NCI-H2196 treated with DMSO at 0.1 percent for 48 hours (cell line): ENCODE data around the gene TMEM240.
"Not testable (repeated sequence)": the region's sequence is repeated elsewhere in the genome, so short reads cannot be mapped to it uniquely, and the experiment has no call there.

Experiments used
- DNase-seq: peaks from one replicate; lab custom pipeline; 2025; ENCODE audit not compliant: unreplicated experiment; lab: John Stamatoyannopoulos, UW

The TMEM240 gene

DNA sequence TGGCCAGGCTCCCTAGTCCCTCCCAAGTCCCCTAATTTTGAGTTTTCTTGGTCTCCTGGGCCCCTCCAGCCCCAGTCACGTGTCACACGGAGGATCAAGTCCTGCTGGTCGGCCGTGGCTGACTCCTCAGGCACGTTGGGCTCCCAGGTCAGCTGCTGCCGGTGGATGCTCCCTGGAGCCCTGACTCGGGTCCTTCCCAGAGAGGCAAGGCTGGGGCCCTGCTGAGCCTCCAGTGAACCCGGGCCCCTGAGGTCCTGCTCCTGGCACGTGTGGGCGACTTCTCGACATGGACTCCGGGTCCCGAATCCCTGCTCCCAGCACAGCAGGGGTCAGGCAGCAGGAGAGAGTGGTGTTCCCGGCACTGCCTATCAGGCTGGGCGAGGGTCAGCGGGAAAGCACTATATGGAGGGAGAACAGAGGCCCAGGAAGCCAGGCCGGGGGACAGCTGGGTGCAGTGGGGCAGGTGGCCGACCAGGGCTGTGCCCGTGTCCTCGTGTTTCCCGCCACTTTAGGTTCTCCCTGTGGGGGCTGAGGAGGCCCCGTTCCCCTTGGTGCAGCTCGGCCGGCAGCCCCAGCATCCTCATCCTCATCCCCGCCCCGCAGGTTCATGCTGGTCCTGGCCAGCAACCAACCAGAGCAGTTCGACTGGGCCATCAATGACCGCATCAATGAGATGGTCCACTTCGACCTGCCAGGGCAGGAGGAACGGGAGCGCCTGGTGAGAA is 13.2 kb downstream of the TMEM240 start:
- DNase-seq, result no peak

DNA sequence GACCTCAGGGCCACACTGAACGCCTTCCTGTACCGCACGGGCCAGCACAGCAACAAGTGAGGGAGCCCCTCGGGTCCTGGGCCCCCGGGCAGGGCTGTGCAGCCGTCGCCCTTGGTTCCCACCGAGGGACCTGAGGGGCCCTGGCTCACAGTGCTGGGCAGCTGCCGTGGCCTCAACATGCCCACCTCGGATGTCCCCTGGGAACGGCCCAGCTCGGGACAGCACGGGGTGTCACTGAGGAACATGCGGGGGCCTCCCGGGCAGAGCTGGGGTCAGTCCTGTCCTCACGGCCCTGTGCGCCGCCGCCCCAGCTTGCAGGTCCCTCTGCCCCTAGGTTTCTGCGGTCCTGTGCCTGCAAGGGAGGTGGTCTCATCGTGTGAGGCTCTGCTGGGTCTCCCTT is 13.9 kb downstream of the TMEM240 start:
- not testable (repeated sequence) for DNase-seq

DNA sequence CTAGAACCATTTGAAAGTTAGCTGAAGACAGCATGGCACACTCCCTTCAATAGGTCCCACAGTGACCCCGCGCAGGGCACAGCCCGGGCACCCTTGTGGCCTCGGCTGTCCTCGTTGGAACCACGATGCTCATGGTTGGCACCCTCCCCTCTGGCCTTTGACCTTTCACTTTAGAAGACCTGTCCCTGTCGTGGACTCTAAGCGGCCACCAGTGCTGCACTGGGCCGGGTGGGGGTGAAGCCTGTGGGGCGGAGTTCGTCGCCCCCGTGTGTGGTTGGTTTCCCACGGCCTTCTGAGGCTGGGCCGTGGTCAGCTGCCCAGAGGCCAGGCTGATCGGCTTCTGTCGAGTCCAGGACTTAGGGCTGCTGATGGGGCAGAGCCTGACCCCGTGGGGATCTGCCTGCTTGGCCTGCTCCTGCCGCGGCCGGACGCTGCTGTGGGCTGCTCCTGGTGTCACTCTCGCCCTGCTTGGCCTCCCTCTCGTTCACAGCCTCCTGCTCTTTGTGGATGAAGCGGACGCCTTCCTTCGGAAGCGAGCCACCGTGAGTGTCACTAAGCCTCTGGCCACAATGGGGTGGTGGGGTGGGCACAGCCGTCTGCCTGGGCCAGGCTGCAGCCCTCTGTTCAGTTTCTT is 15.6 kb downstream of the TMEM240 start:
- DNase-seq, result not testable (repeated sequence)

DNA sequence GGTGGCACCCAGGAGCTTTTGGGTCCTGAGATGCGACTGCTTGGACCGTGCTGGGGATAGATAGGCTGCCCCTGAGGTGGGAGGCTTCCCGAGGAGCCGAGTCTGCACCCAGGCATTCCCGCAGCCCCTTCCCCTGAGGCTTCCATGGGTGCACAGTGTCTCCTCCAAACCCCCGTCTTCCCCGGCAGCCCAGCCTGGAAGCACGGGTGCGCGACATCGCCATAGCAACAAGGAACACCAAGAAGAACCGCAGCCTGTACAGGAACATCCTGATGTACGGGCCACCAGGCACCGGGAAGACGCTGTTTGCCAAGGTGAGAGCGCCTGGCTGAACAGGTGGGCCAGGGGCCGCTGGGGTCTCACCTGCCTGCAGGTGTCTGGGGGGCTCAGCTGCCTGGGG is 16.8 kb downstream of the TMEM240 start:
- DNase-seq, result not testable (repeated sequence)

DNA sequence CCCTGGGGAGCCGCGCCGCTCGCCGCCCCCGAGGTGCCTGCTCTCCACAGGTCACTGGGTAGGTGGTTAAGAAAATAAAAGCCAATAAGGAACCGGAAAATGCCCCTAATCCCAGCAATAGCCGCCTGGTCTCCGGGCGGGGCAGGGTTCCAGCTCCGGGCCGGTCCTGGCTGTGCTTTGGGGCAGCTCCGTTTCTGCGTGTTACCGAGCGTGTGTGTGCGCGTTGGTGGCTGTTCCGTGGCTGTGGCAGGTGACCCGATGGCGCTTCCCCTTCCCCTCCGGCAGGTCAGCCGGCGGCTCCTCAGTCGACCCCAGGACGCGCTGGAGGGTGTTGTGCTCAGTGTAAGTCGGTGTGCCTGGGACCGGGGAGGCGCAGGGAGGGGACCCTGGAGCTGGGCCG is 17.2 kb downstream of the TMEM240 start:
- not testable (repeated sequence) for DNase-seq

DNA sequence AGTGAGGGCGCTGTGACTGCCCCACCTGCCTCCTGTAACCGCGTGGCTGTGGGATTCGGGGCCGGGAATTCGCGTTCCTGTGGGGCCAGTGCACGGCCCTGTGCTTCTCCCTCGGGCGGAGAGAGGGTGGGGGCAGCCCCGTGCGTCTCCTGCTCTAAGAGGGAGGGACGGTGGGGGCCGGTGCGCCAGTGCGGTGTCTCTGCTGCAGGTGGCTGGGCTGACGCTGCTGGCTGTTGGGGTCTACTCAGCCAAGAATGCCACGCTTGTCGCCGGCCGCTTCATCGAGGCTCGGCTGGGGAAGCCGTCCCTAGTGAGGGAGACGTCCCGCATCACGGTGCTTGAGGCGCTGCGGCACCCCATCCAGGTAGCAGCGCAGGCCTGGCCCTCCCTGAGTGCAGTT is 17.9 kb downstream of the TMEM240 start:
- DNase-seq, result not testable (repeated sequence)

DNA sequence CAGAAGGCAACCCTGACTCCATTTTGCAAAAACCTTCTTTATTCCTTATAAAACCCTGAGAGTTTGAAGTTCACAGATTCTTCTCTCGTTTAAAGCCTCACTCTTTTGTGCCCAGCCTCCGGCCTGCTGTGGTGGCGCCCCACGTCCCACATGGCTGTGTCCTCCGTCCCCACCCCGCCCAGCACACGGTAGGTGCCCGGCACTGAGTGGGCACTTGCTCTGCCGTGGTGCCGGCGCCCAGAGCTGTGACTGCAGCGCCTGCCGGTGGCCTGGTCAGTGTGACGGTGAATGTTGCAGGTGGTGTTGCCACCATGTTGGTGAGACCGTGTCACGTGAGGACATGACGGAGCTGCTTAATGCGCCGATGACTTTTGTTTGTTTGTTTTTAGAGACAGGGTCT is 19.1 kb downstream of the TMEM240 start:
- DNase-seq, result no peak

DNA sequence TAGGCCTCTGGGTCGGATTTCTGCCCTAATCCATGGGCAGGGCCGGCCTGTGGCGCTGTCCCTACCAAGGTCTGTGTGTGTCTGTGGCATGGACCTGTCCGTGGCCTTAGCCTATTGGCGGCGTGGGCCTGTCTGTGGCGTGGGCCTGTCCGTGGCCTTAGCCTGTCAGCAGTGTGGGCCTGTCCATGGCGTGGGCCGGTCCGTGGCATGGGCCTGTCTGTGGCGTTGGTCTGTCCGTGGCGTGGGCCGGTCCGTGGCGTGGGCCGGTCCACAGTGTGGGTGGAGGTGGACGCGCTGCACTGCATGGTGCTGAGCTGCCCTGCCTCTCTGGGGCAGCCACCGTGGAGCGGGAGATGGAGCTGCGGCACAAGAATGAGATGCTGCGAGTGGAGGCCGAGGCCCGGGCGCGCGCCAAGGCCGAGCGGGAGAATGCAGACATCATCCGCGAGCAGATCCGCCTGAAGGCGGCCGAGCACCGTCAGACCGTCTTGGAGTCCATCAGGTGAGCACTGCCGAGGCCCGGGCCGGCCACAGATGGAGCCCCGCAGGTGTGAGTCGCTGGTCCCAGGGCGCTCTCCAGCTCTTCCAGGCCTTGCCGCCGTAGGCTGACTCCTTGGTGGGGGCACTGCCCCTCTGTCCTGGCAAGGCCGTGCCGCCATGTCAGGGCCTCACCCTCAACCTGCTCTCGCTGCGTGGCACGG is 20.5 kb downstream of the TMEM240 start:
- not testable (repeated sequence) for DNase-seq

DNA sequence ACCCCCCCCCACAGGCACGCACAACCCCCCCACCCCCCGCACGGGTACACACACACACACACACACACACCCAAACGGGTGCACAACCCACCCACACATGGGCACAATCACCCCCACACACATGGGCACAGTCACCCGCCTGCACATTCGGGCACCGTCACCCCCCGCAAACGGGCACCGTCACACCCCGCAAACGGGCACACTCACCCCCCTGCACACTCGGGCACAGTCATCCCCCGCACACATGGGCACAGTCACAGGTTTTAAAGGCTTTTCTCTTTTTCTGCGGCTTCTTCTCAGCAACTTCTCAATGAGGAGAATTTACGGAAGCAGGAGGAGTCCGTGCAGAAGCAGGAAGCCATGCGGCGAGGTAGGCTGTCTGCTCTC is 21.8 kb downstream of the TMEM240 start:
- not testable (repeated sequence) for DNase-seq

DNA sequence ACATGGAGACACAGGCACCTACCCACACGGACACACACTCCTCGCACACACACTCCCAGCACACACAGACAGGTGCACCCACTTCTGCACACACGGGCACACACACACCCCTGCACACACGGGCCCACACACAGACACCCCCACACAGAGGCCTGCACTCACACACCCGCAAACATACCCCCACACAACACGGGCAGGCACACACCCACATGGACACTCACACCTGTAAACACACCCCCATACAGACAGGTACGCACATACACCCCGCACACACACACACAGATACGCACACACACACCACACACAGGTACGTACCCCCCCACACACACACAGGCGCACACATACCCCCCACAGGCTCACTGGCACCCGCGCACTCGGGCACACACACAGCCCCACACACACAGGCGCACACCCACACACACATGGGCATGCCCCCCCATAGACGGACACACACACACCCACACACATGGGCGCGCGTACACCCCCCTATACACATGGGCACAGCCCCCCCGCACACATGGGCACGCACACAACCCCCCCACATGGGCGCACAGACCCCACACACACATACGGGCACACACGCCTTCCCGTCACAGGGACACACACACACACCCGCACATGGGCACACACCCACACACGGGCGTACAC is 22.3 kb downstream of the TMEM240 start:
- DNase-seq, result no peak

DNA sequence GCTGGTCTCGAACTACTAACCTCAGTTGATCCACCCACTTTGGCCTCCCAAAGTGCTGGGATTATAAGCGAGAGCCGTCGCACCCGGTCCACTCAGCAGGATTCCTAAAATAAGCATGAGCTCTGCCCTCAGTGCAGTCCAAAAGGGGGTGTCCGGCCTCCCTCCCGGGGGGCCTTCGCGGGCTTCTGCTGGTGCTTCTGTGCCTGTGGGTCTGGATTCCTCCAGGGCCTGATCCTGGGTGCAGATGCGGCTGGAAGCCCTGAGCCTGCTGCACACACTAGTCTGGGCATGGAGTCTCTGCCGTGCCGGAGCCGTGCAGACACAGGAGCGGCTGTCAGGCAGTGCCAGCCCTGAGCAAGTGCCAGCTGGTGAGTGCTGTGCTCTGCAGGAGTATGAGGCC is 23.5 kb downstream of the TMEM240 start:
- not testable (repeated sequence) for DNase-seq

DNA sequence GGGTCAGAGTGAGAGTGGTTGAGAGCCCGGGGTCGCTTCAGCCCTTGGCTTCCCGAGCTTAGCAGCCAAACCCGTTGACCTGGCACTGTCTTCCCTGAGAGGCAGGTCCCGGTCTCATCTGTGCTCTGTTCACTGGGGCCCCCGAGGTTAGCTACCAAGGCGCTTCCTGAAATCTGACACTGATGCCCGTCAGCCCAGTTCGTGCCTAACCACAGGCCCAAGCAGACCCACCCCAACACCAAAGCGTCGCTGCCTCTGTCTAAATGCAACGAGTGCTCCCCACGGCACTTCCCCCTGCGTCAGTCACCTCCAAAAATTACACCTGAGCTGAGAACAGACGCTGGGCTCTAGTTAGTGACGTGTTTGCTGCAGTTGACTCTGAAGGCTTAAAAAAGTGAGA is 26.0 kb downstream of the TMEM240 start:
- DNase-seq, result not testable (repeated sequence)

DNA sequence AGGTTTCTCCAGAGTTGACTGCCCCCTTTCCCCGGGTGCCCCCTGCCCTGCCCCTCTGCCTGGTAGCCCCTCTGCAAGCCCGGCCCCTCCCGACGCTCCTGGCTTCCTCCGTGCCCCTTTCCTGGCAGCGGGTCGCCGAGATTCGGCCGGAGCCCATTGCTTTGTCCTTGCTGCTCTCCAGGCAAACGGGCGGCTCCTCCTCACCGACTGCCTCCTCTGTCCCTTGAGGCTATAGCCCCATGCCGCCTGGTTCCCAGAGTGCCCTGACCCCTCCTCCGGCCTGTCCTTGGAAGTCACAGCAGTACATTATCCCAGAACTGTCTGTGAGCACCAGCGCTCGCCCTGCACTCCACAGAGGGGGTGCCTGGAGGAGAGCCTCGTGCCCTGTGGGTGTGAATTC is 26.7 kb downstream of the TMEM240 start:
- not testable (repeated sequence) for DNase-seq

DNA sequence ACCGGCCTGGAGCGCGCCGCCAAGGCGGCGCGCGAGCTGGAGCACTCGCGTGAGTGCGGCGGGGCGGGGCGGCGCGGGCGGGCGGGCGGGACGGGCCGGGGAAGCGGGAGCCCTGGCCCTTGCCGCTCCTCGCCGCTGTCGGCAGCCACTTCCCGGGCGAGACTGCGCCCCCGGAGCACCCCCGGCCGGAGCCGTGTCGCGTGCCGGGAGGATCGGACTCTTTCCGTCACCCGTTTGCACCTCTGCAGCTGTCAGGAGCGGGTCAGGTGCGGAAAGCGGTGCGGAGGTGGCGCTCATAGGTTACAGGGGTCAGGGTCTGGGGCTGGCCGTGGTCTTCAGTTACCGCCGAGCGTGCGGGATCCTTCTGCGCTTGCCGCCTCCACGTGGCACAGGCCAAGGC is 28.0 kb downstream of the TMEM240 start:
- not testable (repeated sequence) for DNase-seq

DNA sequence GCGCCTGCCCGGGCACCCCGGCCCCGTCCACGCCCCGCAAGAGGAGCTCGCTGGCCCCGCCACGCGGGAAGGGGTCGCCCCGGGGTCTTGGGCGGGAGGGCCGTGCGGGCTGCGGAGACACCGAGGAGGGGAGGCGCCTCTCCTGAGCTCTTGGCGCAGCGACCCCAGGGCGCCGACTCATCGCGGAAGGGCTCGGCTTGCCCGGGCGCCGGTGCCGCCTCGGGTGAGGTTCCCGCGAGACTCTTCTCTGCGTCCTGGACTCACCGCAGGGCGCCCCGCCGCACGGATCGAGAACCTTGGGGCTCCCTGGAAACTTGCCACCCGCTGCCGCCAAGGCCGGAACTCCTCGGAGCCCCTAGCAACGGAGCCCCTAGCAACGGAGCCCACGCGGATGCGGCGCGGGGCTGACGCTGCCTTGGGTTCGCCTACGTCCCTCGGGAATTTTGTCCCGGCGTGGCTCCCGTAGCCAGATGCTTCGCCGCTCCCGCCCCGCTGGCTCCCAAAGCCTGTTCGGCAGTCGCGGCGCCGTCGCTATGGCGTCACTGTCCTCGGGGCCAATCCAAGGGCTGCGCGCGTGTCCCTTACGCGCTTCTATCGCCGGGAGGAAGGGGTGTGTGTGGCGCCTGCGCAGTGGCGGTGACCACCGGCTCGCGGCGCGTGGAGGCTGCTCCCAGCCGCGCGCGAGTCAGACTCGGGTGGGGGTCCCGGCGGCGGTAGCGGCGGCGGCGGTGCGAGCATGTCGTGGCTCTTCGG is 28.7 kb downstream of the TMEM240 start, which contains the start of gene ATAD3A:
ATAD3A (plus strand) TSS at position 630 of the 753 bp plus-strand sequence; CDS start at position 737, 107 bp downstream.
- peak; percentile 94 for DNase-seq

DNA sequence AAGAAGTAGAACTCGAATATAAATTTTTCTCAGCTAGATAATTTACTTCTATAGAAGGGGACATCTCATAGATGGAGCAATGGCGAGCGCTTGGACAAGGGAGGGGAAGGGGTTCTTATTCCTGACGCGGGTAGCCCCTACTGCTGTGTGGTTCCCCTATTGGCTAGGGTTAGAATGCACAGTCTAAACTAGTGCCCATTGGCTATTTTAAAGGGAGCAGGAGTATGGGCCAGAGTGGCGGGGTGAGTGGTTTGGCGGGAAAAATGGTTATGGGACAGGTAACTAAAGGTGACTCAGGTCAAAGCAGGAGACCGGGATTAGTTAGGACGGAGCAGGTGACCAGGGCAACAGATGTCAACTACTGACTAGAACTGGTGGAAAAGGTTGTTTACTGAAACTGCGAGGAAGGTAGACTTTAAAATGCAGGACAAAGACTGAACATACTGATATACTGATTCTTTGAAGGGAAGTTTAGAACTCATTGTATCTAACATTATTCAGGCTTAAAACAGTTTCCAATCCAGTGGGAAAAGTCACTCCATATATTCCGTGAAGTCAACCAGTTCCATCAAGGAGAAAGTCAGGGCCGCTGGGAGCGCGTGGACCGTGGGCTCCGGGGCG is 29.4 kb downstream of the TMEM240 start:
- peak; percentile 8 for DNase-seq

DNA sequence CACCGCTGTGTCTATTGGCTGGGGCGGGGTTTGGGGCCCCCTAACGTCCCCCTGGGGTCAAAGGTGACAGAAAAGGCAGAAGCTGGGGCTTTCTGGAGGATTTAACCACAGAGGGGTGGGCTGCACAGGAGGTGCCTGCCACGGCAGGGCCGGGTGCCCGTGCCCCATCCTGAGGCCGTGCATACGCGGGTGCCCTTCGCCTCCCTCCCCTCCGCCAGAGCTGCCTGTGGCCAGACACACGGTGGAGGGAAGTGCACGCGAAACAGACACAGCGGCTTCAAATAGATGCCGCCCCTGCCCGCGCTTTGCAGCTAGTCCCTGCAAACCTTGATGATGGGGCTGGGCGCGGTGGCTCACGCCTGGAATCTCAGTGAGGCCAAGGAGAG is 31.0 kb downstream of the TMEM240 start:
- not testable (repeated sequence) for DNase-seq

DNA sequence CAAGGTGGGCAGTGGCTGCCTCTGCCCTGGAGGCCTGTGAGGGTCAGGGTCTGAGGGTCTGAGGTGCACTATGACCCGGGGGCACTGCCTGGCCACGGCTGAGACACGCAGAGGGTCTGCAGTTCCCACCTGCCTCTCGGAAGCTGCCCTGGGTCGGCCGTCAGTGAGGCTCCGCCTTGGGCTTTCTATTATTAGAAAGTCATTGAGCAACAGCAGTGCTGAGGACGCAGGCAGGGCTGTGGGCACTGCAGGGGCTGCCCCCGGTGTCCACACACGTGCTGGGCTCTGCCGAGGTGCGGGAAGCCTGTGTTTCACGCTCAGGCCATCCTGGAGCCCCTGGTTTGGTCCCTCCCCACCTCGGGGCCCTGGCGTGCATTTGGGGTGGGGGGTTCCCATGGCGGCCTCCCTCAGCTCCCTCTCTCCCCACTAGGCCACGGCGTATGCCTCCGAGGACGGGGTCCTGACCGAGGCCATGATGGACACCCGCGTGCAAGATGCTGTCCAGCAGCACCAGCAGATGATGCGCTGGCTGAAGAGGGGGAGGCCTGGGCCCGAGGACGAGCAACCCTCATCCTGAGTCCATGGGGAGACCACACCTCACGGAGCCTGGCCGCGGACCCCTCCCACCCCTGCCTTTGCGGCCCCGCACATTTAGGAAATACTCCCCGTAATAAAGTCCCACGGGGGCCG is 31.5 kb downstream of the TMEM240 start:
- DNase-seq, result not testable (repeated sequence)

DNA sequence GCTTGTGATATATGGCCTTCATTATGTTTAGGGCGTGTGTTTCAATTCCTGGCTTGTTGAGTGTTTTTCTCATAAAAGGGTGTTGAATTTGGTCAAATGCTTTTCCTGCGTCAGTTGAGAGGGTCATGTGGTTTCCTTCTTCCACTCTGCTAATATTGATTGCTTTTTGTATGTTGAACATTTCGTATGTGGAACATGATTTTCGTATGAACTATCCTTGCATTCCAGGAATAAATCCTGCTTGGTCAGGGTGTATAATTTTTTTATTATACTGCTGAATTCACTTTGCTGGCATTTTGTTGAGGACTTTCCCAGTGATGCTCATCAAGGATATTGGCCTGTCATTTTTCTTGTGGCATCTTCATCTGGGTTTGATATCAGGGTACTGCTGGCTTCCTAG is 33.1 kb downstream of the TMEM240 start:
- no peak for DNase-seq

DNA sequence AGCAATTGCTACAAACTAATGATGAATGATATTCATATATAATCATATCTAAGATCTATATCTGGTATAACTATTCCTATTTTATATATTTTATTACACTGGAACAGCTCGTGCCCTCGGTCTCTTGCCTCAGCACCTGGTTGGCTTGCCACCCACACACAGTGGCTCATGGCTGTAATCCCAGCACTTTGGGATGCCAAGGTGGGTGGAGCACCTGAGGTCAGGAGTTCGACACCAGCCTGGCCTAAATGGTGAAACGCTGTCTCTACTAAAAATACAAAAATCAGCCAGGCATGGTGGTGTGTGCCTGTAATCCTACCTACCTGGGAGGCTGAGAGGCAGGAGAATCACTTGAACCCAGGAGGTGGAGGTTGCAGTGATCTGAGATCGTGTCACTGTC is 34.6 kb downstream of the TMEM240 start:
- not testable (repeated sequence) for DNase-seq
